VCaP (cell line): ENCODE measurements around the gene NDE1.

ENCODE experiments used
- H3K27ac ChIP-seq: fragments of 450-650 bp; 2 replicates; pipeline ENCODE4 v1.5.1; 2017
- CTCF ChIP-seq: fragments of 450-650 bp; conservative IDR thresholded peaks from 2 replicates; pipeline ENCODE4 v1.5.1; 2017; ENCODE audit warnings: mild to moderate bottlenecking, moderate library complexity

NDE1 gene

DNA sequence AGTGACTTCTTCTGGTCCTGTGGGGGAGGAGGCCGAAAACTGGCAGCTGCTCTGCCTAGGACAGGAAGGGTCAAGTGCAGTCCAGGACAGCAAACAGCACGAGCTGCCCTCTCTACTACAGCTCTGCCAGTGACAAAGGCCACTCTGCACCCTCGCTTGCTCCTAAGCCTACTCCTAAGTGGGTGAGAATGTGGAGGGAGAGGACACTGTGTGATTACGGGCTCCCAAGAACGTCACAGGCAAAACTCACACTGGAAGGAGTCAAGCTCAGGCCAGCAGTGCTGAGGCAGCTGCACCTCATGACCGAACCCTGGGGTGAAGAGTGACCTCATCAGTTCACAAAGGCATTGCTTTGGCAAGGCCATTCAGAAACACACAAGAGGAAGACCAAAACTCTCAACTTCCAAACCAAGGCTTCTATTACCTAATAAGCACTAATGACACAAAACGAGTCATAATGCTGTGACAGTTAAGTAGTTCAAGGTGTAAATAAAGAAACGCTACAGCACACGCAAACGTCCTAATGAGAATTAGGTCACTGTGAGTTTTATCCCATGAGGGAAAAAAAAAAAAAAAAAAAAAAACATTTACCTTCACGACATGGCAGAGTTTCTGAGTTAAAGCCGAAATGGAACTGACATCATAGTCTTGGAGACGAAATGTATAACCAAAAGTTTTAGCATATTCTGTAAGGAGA is 42.2 kb upstream of the NDE1 start:
- no peak for TF ChIP-seq CTCF

GRCh38 chr16:15608398-15609285 is 41.4 kb upstream of the NDE1 start:
- no peak for TF ChIP-seq CTCF
- H3K27ac ChIP-seq: no peak overlapping the region

More for the DNA sequence above, 42.2 kb upstream of the NDE1 start:
- no peak overlapping the region for H3K27ac ChIP-seq

DNA sequence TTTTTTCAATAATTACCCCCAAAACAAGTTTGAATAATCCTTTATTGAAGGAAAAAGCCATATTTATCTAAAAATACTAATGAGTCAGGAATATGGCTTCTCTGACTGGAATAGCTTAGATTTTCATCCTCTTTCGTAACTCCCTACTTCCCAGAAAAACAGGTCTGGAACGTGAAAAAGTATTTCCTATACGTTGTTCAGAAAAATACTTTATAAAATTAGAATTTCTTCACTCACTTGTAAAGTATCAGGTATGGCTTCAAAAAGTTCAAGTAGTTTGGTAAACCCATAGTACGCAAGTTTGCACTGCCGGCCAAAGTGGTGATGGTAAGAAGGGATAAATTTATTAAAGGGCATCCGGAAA is 40.8 kb upstream of the NDE1 start:
- TF ChIP-seq CTCF: no peak
- H3K27ac ChIP-seq: no peak overlapping the region

DNA sequence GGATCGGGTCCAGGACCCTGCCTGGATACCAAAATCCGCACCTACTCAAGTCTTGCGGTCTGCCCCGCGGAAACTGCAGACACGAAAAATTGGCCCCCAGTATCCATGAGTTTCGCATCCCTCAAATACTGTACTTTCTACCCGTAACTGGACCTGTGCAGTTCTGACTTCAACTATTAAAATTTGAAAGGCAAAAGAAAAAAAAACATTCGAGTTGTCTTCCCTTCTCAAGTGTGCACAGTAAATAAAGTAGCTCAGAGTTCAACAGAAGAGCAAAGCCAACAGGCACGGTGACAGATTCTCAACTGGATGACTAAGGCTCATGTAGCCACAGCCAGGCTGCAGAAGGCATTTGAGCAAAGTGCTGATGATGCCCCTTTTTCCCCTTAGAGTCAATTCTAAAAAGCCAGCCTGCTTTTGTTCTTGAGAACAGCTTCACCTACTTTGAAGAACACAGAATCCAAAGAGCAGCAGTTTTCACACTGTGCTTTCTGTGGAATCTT is 39.6 kb upstream of the NDE1 start:
- H3K27ac ChIP-seq: no peak overlapping the region
- TF ChIP-seq CTCF: no peak

DNA sequence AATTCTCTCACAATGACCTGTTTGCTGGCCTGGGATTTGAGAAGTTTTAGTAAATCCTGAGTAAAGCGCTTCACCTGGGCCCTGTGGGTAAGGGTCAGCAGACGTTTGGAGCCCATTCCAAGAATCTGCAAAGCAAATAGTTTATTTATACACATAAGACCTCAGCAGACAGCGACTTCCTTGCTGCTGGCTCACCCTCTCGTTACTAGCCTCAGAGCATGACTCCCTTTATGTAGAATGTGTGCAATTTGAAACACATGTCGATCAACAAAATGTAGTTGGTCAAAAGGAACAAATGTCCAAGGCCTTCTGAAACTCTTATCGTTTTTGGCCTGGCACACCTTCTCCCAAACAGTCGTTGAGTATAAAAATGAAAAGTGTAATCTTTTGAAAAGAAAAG is 38.4 kb upstream of the NDE1 start:
- H3K27ac ChIP-seq: no peak overlapping the region
- no peak for TF ChIP-seq CTCF

DNA sequence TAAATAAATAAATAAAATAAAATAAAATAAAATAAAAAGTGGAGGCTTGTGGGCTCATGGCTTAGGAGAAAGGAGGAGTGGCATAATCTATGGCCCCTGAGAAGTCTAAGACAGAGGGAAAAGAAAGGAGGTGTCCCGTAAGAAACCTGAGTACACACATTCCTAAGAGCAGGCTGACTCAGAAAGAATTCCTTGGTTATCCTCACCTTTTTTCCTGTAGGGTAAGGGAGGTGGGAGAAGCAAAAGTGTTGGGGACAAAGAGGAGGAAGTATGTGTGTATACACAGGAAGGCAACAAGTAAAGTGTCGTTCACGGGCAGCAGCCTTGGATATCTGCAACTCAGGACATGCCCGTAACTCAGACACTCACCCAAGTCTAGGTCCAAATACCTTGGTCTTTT is 36.4 kb upstream of the NDE1 start:
- TF ChIP-seq CTCF: no peak
- no peak overlapping the region for H3K27ac ChIP-seq

DNA sequence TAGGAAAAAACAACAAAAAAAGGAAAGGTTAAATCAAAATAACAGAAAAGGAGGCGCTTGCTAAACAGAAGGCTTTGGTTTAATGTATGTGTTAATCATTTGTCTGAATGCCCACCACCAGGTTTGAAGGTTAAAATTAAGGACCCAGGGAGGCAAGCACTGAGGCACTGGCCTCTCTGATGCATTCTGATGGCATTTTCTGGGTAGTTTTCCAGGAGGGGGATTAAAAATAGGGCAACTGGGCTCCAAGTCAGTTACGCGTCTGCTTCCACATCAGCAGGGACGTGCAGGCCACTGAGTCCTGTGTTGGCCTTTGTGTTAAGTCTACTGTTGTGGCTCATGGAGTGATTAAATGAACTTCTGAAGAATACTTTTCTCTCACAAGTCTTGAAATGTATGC is 34.0 kb upstream of the NDE1 start:
- TF ChIP-seq CTCF: no peak
- H3K27ac ChIP-seq: no peak overlapping the region
